ENCODE data around the gene DTHD1. TPM values are rescaled to one million over a fixed set of nuclear protein-coding genes. Genes with fewer than 3 reads are reported as not detected.

Gene DTHD1
- total RNA-seq, 1 experiment from 2014 or later = not detected

DNA sequence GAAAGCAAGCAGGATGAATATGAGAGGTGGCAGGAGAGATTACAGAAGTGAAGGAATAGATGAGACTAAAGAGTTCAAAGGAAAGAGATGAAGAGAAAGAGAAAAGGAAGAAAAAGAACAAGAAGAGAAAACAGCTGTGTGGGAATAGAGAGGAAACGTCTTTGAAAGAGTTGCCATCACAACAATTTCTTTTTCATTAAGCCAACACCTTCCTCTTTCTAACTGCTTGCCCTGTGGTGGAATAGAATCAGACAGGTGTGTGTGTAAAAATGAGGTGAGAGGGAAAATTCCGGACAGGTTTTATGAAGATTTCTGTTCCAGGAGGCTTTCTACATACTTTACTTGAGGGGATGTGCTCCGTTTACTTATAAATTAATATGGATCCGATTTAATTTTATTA, 28.8 kb downstream of the DTHD1 start:
- Histone ChIP-seq H3K4me1 (no peaks in the 10 kb centered on the region), H3K27me3 (replicated peaks; ENCODE audit: control insufficient read depth, insufficient read depth, low read length) (no peaks in the 10 kb centered on the region), H3K36me3 (ENCODE audit: control insufficient read depth, insufficient read depth, low read length) (no peaks in the 10 kb centered on the region), H3K4me3 (ENCODE audit: low read depth, low read length) (no peak overlapping the region), H3K9me3 (no peaks in the 10 kb centered on the region)
- no peaks in the 10 kb centered on the region for H3K9me3 Mint-ChIP-seq (ENCODE audit: unreplicated experiment)
- BruUV-seq (replicated peaks) = no TSS peak
- H3K27ac Mint-ChIP-seq (ENCODE audit: unreplicated experiment) = no peak overlapping the region
- peaks cover 3% of the 10 kb centered on the region for H3K27me3 Mint-ChIP-seq (ENCODE audit: insufficient read depth, unreplicated experiment)
- POLR2A ChIA-PET = no interaction called here
- H3K36me3 Mint-ChIP-seq (ENCODE audit: insufficient read depth, unreplicated experiment) = no peaks in the 10 kb centered on the region
- CTCF ChIA-PET = no interaction called here
- H3K4me3 Mint-ChIP-seq (ENCODE audit: unreplicated experiment) = no peak overlapping the region
- TF ChIP-seq, protein P1, sequence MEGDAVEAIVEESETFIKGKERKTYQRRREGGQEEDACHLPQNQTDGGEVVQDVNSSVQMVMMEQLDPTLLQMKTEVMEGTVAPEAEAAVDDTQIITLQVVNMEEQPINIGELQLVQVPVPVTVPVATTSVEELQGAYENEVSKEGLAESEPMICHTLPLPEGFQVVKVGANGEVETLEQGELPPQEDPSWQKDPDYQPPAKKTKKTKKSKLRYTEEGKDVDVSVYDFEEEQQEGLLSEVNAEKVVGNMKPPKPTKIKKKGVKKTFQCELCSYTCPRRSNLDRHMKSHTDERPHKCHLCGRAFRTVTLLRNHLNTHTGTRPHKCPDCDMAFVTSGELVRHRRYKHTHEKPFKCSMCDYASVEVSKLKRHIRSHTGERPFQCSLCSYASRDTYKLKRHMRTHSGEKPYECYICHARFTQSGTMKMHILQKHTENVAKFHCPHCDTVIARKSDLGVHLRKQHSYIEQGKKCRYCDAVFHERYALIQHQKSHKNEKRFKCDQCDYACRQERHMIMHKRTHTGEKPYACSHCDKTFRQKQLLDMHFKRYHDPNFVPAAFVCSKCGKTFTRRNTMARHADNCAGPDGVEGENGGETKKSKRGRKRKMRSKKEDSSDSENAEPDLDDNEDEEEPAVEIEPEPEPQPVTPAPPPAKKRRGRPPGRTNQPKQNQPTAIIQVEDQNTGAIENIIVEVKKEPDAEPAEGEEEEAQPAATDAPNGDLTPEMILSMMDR (IDR thresholded peaks at IDR 0.05; ENCODE audit: insufficient read depth in 1 of 2, low read depth in 1 of 2, low read length in 1 of 2, severe bottlenecking in 1 of 2, unreplicated experiment in 1 of 2) = no peak
- intact Hi-C loops (cut with micrococcal nuclease; ENCODE audit: unreplicated experiment) = no loop called here
- DNase-seq = no peak
- H3K4me1 Mint-ChIP-seq (ENCODE audit: low read depth, unreplicated experiment) = no peaks in the 10 kb centered on the region

DNA sequence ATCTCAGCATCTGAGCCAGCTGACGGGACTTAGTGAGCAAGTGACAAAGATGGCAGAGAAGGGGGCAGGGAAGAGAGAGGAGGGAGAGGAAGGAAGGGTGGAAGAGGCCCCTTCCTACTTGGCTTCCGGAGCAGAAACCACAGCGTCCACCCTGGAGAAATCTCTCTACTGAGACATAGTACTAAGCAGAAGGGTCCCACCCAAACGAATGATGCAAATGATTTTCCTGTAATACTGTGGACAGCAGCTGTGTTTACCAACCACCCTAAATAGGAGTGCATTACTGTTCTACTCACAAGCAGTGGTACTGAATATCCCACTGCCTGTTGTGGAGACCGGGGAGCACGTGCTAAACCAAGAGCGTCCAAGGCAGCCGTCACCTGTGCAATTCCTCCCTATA, 29.4 kb downstream of the DTHD1 start:
- Mint-ChIP-seq H3K36me3 (ENCODE audit: insufficient read depth, unreplicated experiment) (no peaks in the 10 kb centered on the region), H3K9me3 (ENCODE audit: unreplicated experiment) (no peaks in the 10 kb centered on the region), H3K27me3 (ENCODE audit: insufficient read depth, unreplicated experiment) (peaks cover 3% of the 10 kb centered on the region), H3K4me3 (ENCODE audit: unreplicated experiment) (no peak overlapping the region), H3K4me1 (ENCODE audit: low read depth, unreplicated experiment) (no peaks in the 10 kb centered on the region), H3K27ac (ENCODE audit: unreplicated experiment) (no peak overlapping the region)
- ChIA-PET CTCF (no interaction called here), POLR2A (no interaction called here)
- Histone ChIP-seq H3K4me3 (ENCODE audit: low read depth, low read length) (no peak overlapping the region), H3K36me3 (ENCODE audit: control insufficient read depth, insufficient read depth, low read length) (no peaks in the 10 kb centered on the region), H3K9me3 (no peaks in the 10 kb centered on the region), H3K4me1 (no peaks in the 10 kb centered on the region), H3K27me3 (replicated peaks; ENCODE audit: control insufficient read depth, insufficient read depth, low read length) (no peaks in the 10 kb centered on the region)
- no TSS peak for BruUV-seq (replicated peaks)
- DNase-seq = no peak
- intact Hi-C loops (cut with micrococcal nuclease; ENCODE audit: unreplicated experiment) = no loop called here
- TF ChIP-seq, protein P1 (IDR thresholded peaks at IDR 0.05; ENCODE audit: insufficient read depth in 1 of 2, low read depth in 1 of 2, low read length in 1 of 2, severe bottlenecking in 1 of 2, unreplicated experiment in 1 of 2) = no peak

DNA sequence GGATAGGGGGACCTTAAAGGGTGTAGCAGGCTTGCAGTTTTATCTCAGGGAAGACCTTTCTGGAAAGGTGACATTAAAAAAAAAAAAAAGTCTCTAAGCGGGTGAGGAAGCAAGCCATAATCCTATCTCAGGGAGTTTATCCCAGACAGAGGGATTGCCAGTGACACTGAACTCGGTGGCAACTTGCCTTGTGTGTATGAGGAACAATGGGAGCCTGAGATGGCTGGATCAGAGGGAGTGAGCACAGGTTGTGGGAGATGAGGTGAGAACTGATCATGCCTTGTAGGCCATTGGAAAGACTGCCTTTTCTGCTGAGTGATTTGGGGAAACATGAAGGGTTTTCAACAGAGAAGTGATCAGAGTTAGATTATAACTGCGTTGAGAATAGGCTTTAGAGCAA, 31.1 kb downstream of the DTHD1 start:
- Histone ChIP-seq H3K36me3 (ENCODE audit: control insufficient read depth, insufficient read depth, low read length) (no peaks in the 10 kb centered on the region), H3K4me3 (ENCODE audit: low read depth, low read length) (no peak overlapping the region), H3K9me3 (no peaks in the 10 kb centered on the region), H3K27me3 (replicated peaks; ENCODE audit: control insufficient read depth, insufficient read depth, low read length) (no peaks in the 10 kb centered on the region), H3K4me1 (no peaks in the 10 kb centered on the region)
- Mint-ChIP-seq H3K27ac (ENCODE audit: unreplicated experiment) (no peak overlapping the region), H3K4me3 (ENCODE audit: unreplicated experiment) (no peak overlapping the region), H3K36me3 (ENCODE audit: insufficient read depth, unreplicated experiment) (no peaks in the 10 kb centered on the region), H3K27me3 (ENCODE audit: insufficient read depth, unreplicated experiment) (peaks cover 3% of the 10 kb centered on the region), H3K9me3 (ENCODE audit: unreplicated experiment) (no peaks in the 10 kb centered on the region), H3K4me1 (ENCODE audit: low read depth, unreplicated experiment) (no peaks in the 10 kb centered on the region)
- ChIA-PET CTCF (no interaction called here), POLR2A (no interaction called here)
- TF ChIP-seq, protein P1 (IDR thresholded peaks at IDR 0.05; ENCODE audit: insufficient read depth in 1 of 2, low read depth in 1 of 2, low read length in 1 of 2, severe bottlenecking in 1 of 2, unreplicated experiment in 1 of 2) = no peak
- intact Hi-C loops (cut with micrococcal nuclease; ENCODE audit: unreplicated experiment) = no loop called here
- BruUV-seq (replicated peaks) = no TSS peak
- no peak for DNase-seq

Measured in Caco-2 (cell line).